ENCODE measurements around the gene IGFBP6.
A peak's percentile ranks its signal among the peaks of the same experiment; 100 is the strongest.

The IGFBP6 gene

DNA sequence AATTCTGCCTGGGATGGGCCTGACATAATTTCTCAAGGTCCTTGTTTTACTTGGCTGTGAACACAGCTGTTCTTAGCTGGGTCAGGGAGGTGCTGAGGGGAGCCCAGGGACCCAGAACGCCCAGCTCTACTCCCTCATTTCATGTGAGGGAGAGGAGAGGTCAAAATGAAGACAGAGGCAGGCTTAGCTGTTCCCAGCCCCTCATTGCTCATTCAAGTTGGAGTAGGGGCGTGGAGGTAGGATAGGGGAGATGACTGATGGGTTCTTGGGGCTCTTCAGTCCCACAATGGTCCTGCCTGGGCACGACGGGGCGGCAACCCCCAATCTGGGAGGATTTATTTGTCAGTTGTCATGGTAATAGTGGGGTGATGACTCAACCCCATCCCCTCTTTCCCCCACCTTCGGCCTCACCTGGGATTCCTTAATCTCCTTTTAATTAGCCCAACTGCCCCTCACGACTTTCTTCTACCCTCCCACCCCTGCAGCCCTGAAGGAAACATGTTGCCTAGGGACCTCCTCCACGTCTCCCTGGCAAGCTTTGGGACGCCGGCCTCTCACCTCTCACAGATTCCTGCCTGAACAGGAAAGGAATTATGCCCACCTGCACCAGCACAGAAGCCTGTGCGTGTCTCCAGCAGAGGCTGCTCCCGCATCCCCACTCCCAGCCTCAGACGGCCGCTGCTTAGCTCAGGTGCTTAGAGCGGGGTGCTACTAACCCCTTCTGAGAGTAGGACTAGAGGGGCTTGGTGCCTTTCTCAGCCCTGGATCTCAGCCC is 28.5 kb upstream of the IGFBP6 start:
- POLR2A ChIA-PET, result interaction anchor here (1.5 to 1.8 kb wide), 2 partner anchors 10 to 30 kb away, joined by 4 to 5 read pairs; partner anchors contain the start of gene SPRYD3
- Histone ChIP-seq H3K4me1 (ENCODE audit: control insufficient read depth, insufficient read depth, low read length) (0 out of 2 replicates have a peak, but pooled peaks cover 2% of the 10 kb centered on the region), H3K27ac (ENCODE audit: extremely low read depth, low read depth, low read length) (no peak overlapping the region)

DNA sequence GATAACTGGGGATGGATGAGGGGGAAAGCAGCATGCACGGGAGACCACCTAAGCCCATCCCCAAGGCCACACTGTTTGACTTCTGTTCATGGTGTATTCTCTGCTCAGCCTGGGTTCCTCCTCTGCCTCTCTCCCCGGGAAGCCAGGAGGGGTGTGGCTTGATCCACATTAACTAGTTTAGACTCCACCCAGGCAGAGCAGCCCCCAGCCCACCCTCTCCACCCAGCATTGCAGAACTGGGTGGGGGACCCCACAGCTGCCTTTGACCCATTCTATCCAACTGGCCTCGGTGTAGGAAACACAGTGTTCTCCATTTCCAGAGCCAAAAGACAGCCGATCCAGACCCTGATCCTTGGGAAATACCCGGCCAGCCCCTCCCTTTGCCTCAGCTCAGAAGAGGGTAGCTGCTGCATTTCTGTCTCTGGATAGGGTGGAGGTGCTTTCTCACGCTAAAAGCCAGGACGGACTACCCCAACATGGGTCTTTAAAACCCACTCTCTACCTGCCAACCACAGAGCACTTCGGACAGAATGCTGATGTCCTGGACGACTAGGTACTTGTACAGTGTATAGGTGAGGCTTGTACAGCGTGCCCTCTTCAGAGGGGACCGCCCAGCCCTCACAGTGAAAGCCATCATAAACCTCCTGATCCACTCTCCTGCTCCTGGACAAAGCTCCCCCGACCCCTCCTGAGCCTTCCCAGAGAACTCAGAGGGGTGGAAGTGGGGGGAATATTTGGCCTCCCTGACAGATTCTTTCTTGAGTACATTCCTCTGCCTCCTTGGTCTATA is 27.7 kb upstream of the IGFBP6 start:
- Histone ChIP-seq H3K4me1 (ENCODE audit: control insufficient read depth, insufficient read depth, low read length) (0 out of 2 replicates have a peak, but pooled peaks cover 2% of the 10 kb centered on the region), H3K27ac (ENCODE audit: extremely low read depth, low read depth, low read length) (no peak overlapping the region), H3K4me3 (ENCODE audit: low read depth, low read length) (no peak overlapping the region), H3K9me3 (ENCODE audit: control insufficient read depth, insufficient read depth, low read depth, low read length) (no peaks in the 10 kb centered on the region), H3K36me3 (ENCODE audit: control insufficient read depth in 2 of 2, insufficient read depth in 1 of 2, low read length in 2 of 2) (peaks cover 0 to 50% of the 10 kb centered on the region in 2 experiments; a peak in 2 of 3 replicates)
- ChIA-PET POLR2A (interaction anchor here (1.5 to 1.8 kb wide), 2 partner anchors 9 to 29 kb away, joined by 4 to 5 read pairs; partner anchors contain the start of gene SPRYD3), CTCF (interaction anchor here (0.7 to 11.5 kb wide), 3 partner anchors 11 to 348 kb away, joined by 3 to 264 read pairs (median 3); partner anchors contain the start of genes IGFBP6 and SOAT2)
- TF ChIP-seq GFI1B (tag by site-specific recombination; IDR thresholded peaks at IDR 0.05), result no peak
- TF ChIP-seq WT1 (tag by site-specific recombination; IDR thresholded peaks at IDR 0.05), result no peak
- TF ChIP-seq KLF1 (tag by site-specific recombination; IDR thresholded peaks at IDR 0.05), result peak; percentile 92
- no peak for TF ChIP-seq MZF1 (tag by site-specific recombination; IDR thresholded peaks at IDR 0.05; ENCODE audit: borderline replicate concordance)

More for the DNA sequence above, 28.5 kb upstream of the IGFBP6 start:
- no peak overlapping the region for H3K4me3 ChIP-seq (ENCODE audit: low read depth, low read length)
- peaks cover 0 to 50% of the 10 kb centered on the region in 2 experiments; a peak in 2 of 3 replicates for H3K36me3 ChIP-seq (ENCODE audit: control insufficient read depth in 2 of 2, insufficient read depth in 1 of 2, low read length in 2 of 2)
- no peaks in the 10 kb centered on the region for H3K9me3 ChIP-seq (ENCODE audit: control insufficient read depth, insufficient read depth, low read depth, low read length)
- CTCF ChIA-PET, result interaction anchor here (0.6 to 11.5 kb wide), 6 partner anchors 12 to 382 kb away, joined by 3 to 264 read pairs (median 4); partner anchors contain the start of genes IGFBP6 and SOAT2
- no peak for TF ChIP-seq HOXC10 (CRISPR knock-in tag; IDR thresholded peaks at IDR 0.05)
- TF ChIP-seq ZNF211 (tag by site-specific recombination; IDR thresholded peaks at IDR 0.05; ENCODE audit: low read depth), result no peak
- TF ChIP-seq, protein P1, sequence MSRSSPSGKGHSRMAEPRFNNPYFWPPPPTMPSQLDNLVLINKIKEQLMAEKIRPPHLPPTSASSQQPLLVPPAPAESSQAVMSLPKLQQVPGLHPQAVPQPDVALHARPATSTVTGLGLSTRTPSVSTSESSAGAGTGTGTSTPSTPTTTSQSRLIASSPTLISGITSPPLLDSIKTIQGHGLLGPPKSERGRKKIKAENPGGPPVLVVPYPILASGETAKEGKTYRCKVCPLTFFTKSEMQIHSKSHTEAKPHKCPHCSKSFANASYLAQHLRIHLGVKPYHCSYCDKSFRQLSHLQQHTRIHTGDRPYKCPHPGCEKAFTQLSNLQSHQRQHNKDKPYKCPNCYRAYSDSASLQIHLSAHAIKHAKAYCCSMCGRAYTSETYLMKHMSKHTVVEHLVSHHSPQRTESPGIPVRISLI (tag by site-specific recombination; IDR thresholded peaks at IDR 0.05), result no peak
- peak; percentile 93 for TF ChIP-seq ZNF677 (tag by site-specific recombination; IDR thresholded peaks at IDR 0.05)
- no peak for TF ChIP-seq FEZF1 (tag by site-specific recombination; IDR thresholded peaks at IDR 0.05)
- TF ChIP-seq, protein P2, sequence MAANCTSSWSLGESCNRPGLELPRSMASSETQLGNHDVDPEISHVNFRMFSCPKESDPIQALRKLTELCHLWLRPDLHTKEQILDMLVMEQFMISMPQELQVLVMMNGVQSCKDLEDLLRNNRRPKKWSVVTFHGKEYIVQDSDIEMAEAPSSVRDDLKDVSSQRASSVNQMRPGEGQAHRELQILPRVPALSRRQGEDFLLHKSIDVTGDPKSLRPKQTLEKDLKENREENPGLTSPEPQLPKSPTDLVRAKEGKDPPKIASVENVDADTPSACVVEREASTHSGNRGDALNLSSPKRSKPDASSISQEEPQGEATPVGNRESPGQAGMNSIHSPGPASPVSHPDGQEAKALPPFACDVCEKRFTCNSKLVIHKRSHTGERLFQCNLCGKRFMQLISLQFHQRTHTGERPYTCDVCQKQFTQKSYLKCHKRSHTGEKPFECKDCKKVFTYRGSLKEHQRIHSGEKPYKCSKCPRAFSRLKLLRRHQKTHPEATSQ (tag by site-specific recombination; IDR thresholded peaks at IDR 0.05), result no peak
- no peak for TF ChIP-seq ZNF558 (tag by site-specific recombination; IDR thresholded peaks at IDR 0.05)
- TF ChIP-seq ZSCAN23 (tag by site-specific recombination; IDR thresholded peaks at IDR 0.05), result no peak
- 0 out of 2 replicates have a peak, but pooled peaks have one; percentile 41 for TF ChIP-seq WT1 (tag by site-specific recombination; IDR thresholded peaks at IDR 0.05)

DNA sequence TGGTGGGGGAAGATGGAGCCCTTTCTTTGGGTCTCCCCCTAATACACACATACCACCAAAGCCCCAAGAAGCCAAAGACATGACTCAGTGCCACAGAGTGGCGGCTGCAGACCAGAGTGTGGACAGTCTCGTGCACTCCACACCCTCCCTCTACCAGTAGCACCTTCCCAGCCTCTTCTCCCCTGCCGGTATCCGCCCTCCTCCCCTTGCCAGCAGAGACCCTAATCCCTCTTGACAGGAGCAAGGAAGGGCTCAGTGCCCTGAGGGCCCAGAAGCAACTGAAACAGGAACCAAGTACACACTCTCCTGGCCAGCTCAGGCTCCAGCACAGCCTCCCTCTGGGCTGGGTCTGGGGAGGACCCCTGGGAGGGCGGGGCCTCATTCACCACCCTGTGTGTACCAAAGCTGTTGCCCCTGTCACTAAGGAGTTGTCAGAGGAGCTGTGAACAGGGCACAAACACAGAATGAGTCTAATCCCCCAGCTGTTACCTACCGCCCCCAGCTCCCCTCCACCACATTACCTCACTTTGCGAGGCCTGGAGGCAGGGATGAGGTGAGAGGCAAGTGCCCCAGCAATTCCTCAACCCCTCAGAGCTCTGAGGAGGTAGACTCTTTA is 26.5 kb upstream of the IGFBP6 start:
- CTCF ChIA-PET, result interaction anchor here (11.5 kb wide), 1 partner anchor 29 kb away, joined by 264 read pairs; the partner anchor contains the start of genes IGFBP6 and SOAT2
- peak; percentile 75 for TF ChIP-seq EGR2 (tag by site-specific recombination; IDR thresholded peaks at IDR 0.05; ENCODE audit: low read depth)
- peak; percentile 57 for TF ChIP-seq SP3 (tag by site-specific recombination; IDR thresholded peaks at IDR 0.05)
- no peak for TF ChIP-seq WT1 (tag by site-specific recombination; IDR thresholded peaks at IDR 0.05)
- no peak for TF ChIP-seq ZNF324 (tag by site-specific recombination; IDR thresholded peaks at IDR 0.05)
- TF ChIP-seq, protein P3, sequence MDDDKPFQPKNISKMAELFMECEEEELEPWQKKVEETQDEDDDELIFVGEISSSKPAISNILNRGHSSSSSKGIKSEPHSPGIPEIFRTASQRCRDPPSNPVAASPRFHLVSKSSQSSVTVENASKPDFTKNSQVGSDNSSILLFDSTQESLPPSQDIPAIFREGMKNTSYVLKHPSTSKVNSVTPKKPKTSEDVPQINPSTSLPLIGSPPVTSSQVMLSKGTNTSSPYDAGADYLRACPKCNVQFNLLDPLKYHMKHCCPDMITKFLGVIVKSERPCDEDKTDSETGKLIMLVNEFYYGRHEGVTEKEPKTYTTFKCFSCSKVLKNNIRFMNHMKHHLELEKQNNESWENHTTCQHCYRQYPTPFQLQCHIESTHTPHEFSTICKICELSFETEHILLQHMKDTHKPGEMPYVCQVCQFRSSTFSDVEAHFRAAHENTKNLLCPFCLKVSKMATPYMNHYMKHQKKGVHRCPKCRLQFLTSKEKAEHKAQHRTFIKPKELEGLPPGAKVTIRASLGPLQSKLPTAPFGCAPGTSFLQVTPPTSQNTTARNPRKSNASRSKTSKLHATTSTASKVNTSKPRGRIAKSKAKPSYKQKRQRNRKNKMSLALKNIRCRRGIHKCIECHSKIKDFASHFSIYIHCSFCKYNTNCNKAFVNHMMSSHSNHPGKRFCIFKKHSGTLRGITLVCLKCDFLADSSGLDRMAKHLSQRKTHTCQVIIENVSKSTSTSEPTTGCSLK (tag by site-specific recombination; IDR thresholded peaks at IDR 0.05), result no peak
- TF ChIP-seq ZNF335 (tag by site-specific recombination; conservative IDR thresholded peaks at IDR 0.05), result peak; percentile 72
- TF ChIP-seq ZSCAN16 (tag by site-specific recombination; IDR thresholded peaks at IDR 0.05), result no peak
- TF ChIP-seq GLIS1 (tag by site-specific recombination; IDR thresholded peaks at IDR 0.05), result peak; percentile 97
- TF ChIP-seq, protein P4, sequence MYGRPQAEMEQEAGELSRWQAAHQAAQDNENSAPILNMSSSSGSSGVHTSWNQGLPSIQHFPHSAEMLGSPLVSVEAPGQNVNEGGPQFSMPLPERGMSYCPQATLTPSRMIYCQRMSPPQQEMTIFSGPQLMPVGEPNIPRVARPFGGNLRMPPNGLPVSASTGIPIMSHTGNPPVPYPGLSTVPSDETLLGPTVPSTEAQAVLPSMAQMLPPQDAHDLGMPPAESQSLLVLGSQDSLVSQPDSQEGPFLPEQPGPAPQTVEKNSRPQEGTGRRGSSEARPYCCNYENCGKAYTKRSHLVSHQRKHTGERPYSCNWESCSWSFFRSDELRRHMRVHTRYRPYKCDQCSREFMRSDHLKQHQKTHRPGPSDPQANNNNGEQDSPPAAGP (tag by site-specific recombination; IDR thresholded peaks at IDR 0.05), result peak; percentile 60; the same call in 1 of the 2 replicates
- peak; percentile 33 for TF ChIP-seq ZNF341 (tag by site-specific recombination; IDR thresholded peaks at IDR 0.05; ENCODE audit: low read depth)
- TF ChIP-seq ZIC2 (tag by site-specific recombination; IDR thresholded peaks at IDR 0.05), result peak; percentile 72

More for the DNA sequence above, 26.5 kb upstream of the IGFBP6 start:
- peaks cover 0 to 52% of the 10 kb centered on the region in 2 experiments; a peak in 2 of 3 replicates for H3K36me3 ChIP-seq (ENCODE audit: control insufficient read depth in 2 of 2, insufficient read depth in 1 of 2, low read length in 2 of 2)
- H3K4me1 ChIP-seq (ENCODE audit: control insufficient read depth, insufficient read depth, low read length), result 0 out of 2 replicates have a peak, but pooled peaks cover 2% of the 10 kb centered on the region
- POLR2A ChIA-PET, result interaction anchor here (0.6 kb wide), 1 partner anchor 116 kb away, joined by 3 read pairs; no protein-coding TSS in a partner anchor
- H3K4me3 ChIP-seq (ENCODE audit: low read depth, low read length), result no peak overlapping the region
- H3K27ac ChIP-seq (ENCODE audit: extremely low read depth, low read depth, low read length), result no peak overlapping the region
- H3K9me3 ChIP-seq (ENCODE audit: control insufficient read depth, insufficient read depth, low read depth, low read length), result no peaks in the 10 kb centered on the region

Data from HEK293 (cell line).